Peyer's patch (tissue), 4 donors: ENCODE measurements around the gene SNU13.

Experiments used
- POLR2A ChIP-seq, 2 donors: fragments of 450-650 bp; IDR thresholded peaks; one replicate each; pipeline ENCODE4 v1.5.1; 2017; ENCODE audit warnings: antibody characterized with exemption in 2 of 2, mild to moderate bottlenecking in 2 of 2, moderate library complexity in 2 of 2
- TF ChIP-seq, protein P1 (sequence below), 6 experiments: fragments of 450-650 bp in 4 of 6; fragments of 200-600 bp in 2 of 6; sonication (generic) in 1 of 6; IDR thresholded peaks; one replicate each; pipeline ENCODE4 v1.5.1; 2017 to 2019; ENCODE audit warnings: antibody characterized with exemption in 6 of 6, mild to moderate bottlenecking in 3 of 6, moderate library complexity in 1 of 6

- TF ChIP-seq, protein P1, sequence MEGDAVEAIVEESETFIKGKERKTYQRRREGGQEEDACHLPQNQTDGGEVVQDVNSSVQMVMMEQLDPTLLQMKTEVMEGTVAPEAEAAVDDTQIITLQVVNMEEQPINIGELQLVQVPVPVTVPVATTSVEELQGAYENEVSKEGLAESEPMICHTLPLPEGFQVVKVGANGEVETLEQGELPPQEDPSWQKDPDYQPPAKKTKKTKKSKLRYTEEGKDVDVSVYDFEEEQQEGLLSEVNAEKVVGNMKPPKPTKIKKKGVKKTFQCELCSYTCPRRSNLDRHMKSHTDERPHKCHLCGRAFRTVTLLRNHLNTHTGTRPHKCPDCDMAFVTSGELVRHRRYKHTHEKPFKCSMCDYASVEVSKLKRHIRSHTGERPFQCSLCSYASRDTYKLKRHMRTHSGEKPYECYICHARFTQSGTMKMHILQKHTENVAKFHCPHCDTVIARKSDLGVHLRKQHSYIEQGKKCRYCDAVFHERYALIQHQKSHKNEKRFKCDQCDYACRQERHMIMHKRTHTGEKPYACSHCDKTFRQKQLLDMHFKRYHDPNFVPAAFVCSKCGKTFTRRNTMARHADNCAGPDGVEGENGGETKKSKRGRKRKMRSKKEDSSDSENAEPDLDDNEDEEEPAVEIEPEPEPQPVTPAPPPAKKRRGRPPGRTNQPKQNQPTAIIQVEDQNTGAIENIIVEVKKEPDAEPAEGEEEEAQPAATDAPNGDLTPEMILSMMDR (IDR thresholded peaks at IDR 0.05), result no peak
- TF ChIP-seq POLR2A (IDR thresholded peaks at IDR 0.05), result no peak
These were observed 734 bp downstream of the SNU13 start for GRCh38 chr22:41687901-41688364.
